Measurements from ENCODE around the gene CACTIN.

Gene CACTIN

DNA sequence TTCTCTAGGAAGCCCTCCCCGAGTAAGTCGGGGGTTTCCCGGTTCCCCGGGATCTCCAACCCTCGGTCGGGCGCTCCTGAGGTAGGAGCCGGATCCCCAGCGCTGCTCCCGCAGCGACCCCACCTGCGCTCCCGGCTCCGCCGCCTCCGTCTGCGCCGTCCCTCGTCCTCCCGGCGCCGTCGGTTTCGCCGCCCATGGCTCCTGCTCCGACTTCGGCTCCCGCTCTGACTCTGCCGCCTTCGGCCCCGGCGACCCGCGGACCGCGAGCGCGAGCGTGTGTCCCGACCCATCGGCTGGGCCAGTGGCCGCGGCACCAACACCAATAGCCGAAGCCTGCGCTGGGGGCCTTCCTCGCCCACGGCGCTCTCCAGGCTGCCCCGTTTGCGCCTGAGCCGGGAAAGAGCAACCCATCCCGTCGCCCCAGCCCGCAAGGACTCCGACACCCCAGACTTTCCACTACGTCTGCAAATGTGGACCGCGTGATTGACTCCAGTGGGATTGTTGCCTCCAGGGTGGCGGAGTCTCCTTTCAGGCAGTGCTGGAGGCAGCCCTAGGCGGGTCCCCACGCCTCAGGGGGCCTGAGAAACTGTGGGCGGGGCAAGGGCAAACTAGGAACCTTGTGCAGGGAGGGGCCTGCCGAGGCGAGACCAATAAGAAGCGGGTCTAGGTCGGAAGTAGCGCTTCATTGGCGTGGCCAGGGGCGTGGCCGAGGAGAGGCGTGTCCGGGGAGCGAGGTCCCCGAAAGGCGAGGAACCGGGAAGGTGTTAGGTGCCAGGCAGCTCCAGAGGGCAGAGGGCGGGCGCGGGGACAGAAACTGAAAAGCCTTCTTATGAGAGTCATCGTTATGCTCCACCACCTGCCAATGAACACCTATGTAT lies at the start of gene CACTIN:
Gene CACTIN, minus strand, starts transcription at position 318 of the 878 bp plus-strand sequence. Its CDS starts 28 bp downstream, at position 290.
- Histone ChIP-seq H3K36me3 (ENCODE audit: insufficient read depth, insufficient read length, low read length) (peaks cover 40% of the 10 kb centered on the region), H3K9ac (ENCODE audit: insufficient read length, low read depth) (peak within 1 kb of the TSS; percentile 93), H3K4me1 (ENCODE audit: insufficient read depth, insufficient read length) (peaks cover 4% of the 10 kb centered on the region), H3K9me3 (ENCODE audit: insufficient read depth, low read length) (no peaks in the 10 kb centered on the region), H3K27me3 (ENCODE audit: insufficient read depth, insufficient read length) (no peaks in the 10 kb centered on the region), H3K4me3 (ENCODE audit: insufficient read length, low read depth) (peak within 1 kb of the TSS; percentile 94)
- peak; percentile 97 for DNase-seq (ENCODE audit: low read depth, low spot score)
- TF ChIP-seq ZNF274 (IDR thresholded peaks at IDR 0.05; ENCODE audit: low read depth, low read length) = no peak

DNA sequence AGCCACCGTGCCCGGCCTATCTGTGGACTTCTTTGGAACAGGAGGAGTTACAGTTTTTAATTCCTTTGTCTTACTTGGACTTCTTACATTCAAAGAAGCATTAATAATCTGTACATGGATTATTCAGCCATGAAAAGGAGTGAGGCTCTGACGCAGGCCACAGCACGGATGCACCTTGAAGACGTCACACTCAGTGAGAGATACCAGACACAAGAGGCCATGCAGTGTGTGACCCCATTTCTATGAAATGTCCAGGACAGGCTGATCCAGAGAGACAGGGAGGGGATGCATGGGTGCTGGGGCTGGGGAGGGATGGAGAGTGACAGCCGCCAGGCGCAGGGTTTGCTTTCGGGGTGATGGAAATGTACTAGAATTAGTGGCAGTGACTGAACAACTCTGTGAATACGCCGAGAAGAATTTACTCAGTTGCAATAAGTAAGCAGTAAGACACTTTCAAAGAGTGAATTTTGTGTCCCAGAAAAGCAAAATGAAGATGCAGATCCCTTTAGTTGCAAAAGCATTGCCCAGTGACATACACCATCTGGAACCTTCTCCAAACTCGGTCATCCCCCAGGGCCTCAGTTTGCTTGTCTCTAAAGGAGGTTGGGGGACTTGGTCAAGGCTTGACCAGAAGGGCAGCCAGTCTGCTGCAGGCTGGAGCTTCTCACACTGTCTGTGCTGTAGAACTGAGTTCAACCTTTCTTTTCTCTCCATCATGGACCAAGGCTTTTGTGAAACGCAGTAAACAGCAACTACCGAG lies 48.4 kb upstream of the CACTIN start:
- Histone ChIP-seq H3K9ac (ENCODE audit: insufficient read length, low read depth) (no peak overlapping the region), H3K4me3 (ENCODE audit: insufficient read length, low read depth) (no peak overlapping the region), H3K36me3 (ENCODE audit: insufficient read depth, insufficient read length, low read length) (peaks cover 31% of the 10 kb centered on the region), H3K9me3 (ENCODE audit: insufficient read depth, low read length) (no peaks in the 10 kb centered on the region), H3K27me3 (ENCODE audit: insufficient read depth, insufficient read length) (no peaks in the 10 kb centered on the region), H3K4me1 (ENCODE audit: insufficient read depth, insufficient read length) (peaks cover 27% of the 10 kb centered on the region)
- TF ChIP-seq YY1 (IDR thresholded peaks at IDR 0.05; ENCODE audit: insufficient read depth, insufficient read length) = no peak
- no peak for TF ChIP-seq SUZ12 (IDR thresholded peaks at IDR 0.05; ENCODE audit: extremely low read depth, insufficient read depth, insufficient read length)
- no peak for TF ChIP-seq ZNF274 (IDR thresholded peaks at IDR 0.05; ENCODE audit: low read depth, low read length)
- no peak for DNase-seq (ENCODE audit: low read depth, low spot score)

DNA sequence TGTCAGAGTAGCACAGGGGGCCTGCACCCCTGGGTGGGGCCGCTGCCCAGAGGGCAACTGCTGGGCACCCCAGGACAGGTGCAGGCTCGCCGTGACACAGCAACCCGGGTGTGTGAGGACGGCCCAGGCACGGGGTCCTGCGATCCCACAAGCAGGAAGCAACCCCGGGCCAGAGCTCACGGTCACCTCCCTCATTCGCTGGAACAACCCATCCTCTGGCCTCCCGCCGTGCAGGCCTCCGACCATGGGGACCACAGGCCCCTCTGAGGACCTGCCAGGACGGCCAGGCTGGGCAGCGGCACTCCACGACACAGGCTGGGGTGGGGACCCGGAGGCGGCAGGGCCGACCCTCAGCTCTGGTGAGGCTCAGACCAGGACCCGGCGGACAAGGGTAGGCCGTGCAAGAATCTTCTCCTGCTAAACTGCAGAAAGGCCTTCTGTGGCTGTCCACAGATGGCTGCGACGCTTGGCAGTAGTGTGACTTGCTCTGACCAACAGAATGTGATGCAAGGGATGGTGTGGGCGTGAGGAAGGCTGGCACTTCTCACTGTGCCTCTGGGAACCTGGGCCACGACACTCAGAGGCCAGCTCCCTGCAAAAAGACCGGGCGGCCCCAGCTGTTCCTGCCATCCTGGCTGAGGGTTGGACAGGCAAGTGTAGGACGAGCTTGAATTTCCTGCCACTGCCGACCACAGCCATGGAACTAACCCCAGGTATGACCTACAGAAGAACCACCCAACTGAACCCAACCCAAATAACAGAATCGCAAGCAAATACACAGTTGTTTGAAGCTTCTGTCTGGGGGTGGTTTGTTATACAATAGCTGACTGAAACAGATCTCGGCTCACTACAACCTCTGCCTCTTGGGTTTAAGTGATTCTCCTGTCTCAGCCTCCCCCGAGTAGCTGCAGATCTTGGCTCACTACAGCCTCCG lies 47.2 kb upstream of the CACTIN start:
- no peak for DNase-seq (ENCODE audit: low read depth, low spot score)
- H3K9ac ChIP-seq (ENCODE audit: insufficient read length, low read depth) = peak overlapping the region; percentile 42
- peaks cover 37% of the 10 kb centered on the region for H3K4me1 ChIP-seq (ENCODE audit: insufficient read depth, insufficient read length)
- H3K9me3 ChIP-seq (ENCODE audit: insufficient read depth, low read length) = no peaks in the 10 kb centered on the region
- no peaks in the 10 kb centered on the region for H3K27me3 ChIP-seq (ENCODE audit: insufficient read depth, insufficient read length)
- H3K36me3 ChIP-seq (ENCODE audit: insufficient read depth, insufficient read length, low read length) = peaks cover 24% of the 10 kb centered on the region
- no peak overlapping the region for H3K4me3 ChIP-seq (ENCODE audit: insufficient read length, low read depth)
- TF ChIP-seq SUZ12 (IDR thresholded peaks at IDR 0.05; ENCODE audit: extremely low read depth, insufficient read depth, insufficient read length) (no peak), ZNF274 (IDR thresholded peaks at IDR 0.05; ENCODE audit: low read depth, low read length) (no peak), YY1 (IDR thresholded peaks at IDR 0.05; ENCODE audit: insufficient read depth, insufficient read length) (no peak)

DNA sequence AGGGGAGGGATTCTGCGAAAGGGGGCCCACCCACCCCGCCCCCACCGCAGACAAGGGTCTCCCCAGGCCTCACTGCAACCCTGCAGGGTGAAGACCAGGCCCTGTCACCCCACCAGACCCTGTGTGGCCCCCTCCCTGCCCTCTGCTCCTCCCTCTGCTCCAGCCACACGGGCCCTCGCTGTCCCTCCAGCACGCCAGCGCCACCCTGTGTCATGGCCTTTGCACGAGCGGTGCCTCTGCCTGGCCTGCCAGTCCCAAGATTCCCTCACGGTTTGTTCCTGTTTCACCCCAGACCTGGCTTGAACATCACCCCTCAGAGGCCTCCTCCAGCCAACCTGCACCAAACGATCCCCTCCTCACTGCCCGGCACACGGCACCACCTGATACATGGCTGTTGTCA lies 46.4 kb upstream of the CACTIN start:
- H3K9ac ChIP-seq (ENCODE audit: insufficient read length, low read depth) = no peak overlapping the region
- no peaks in the 10 kb centered on the region for H3K27me3 ChIP-seq (ENCODE audit: insufficient read depth, insufficient read length)
- peaks cover 26% of the 10 kb centered on the region for H3K36me3 ChIP-seq (ENCODE audit: insufficient read depth, insufficient read length, low read length)
- no peak for DNase-seq (ENCODE audit: low read depth, low spot score)
- TF ChIP-seq ZNF274 (IDR thresholded peaks at IDR 0.05; ENCODE audit: low read depth, low read length) (no peak), SUZ12 (IDR thresholded peaks at IDR 0.05; ENCODE audit: extremely low read depth, insufficient read depth, insufficient read length) (no peak), YY1 (IDR thresholded peaks at IDR 0.05; ENCODE audit: insufficient read depth, insufficient read length) (no peak)
- peaks cover 45% of the 10 kb centered on the region for H3K4me1 ChIP-seq (ENCODE audit: insufficient read depth, insufficient read length)
- H3K9me3 ChIP-seq (ENCODE audit: insufficient read depth, low read length) = no peaks in the 10 kb centered on the region
- no peak overlapping the region for H3K4me3 ChIP-seq (ENCODE audit: insufficient read length, low read depth)

DNA sequence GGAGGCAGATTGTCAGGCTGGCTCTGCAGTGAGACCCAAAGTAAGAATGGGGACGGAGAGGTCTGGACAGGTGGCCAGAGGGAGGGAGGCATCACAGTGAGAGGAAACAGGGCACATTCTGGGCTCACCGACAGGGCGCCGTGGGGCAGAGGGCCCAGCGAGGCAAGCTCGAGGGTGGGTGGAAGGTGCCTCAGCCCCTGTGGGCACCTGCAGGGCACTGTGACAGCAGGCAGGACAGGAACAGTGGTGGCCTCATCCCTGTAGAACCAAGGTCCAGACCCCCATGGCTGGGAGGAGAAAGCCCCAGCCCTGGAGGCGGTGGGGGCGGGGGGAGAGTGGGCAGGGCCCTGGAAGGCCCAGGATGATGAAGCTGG lies 46.0 kb upstream of the CACTIN start:
- H3K36me3 ChIP-seq (ENCODE audit: insufficient read depth, insufficient read length, low read length) = peaks cover 26% of the 10 kb centered on the region
- H3K27me3 ChIP-seq (ENCODE audit: insufficient read depth, insufficient read length) = no peaks in the 10 kb centered on the region
- TF ChIP-seq SUZ12 (IDR thresholded peaks at IDR 0.05; ENCODE audit: extremely low read depth, insufficient read depth, insufficient read length) = no peak
- TF ChIP-seq YY1 (IDR thresholded peaks at IDR 0.05; ENCODE audit: insufficient read depth, insufficient read length) = no peak
- no peak for TF ChIP-seq ZNF274 (IDR thresholded peaks at IDR 0.05; ENCODE audit: low read depth, low read length)
- no peak for DNase-seq (ENCODE audit: low read depth, low spot score)
- peaks cover 48% of the 10 kb centered on the region for H3K4me1 ChIP-seq (ENCODE audit: insufficient read depth, insufficient read length)
- H3K4me3 ChIP-seq (ENCODE audit: insufficient read length, low read depth) = no peak overlapping the region
- peak overlapping the region; percentile 64 for H3K9ac ChIP-seq (ENCODE audit: insufficient read length, low read depth)
- H3K9me3 ChIP-seq (ENCODE audit: insufficient read depth, low read length) = no peaks in the 10 kb centered on the region

DNA sequence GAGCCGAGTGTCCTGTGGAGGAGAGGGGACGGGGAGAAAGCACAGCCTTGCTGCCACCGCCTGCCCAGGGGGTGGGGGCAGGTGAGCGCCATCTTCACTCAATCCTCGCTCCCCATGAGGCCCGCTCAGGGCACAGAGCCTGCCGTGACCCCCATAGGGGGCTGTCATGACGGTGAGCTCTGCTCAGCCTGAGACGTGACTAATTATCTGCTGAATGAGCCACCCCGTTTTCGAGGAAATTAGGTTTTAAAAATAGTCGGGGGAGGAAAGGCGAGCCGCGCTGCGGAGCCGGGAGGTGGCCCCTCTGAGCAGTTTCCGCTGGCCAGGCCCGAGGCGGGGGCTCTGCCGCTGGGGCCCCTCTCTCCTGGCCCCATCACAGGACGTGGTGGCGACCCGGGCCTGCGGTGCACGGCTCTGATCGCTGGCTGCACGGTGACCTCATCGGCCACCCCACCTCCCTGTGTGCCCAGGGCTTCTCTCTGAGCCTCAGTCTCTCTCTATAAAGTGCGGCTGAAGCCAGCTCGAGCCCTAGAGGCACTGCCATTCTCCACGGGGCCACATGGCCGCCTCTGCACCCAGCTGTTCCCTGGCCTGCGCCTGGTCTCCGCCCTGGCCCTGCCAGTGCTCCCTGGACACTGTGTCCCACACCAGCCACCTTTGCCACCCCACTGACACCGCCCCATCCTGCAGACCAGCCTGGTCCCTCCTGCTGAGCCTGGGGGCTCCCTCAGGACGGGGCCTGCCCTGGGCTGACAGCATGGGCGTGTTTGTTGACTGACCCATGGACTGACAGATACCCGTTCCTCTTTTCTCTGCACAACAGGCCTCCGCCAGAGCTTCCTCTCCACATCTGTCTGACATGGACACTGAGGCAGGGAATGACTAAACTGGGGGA lies 45.3 kb upstream of the CACTIN start:
- no peak for DNase-seq (ENCODE audit: low read depth, low spot score)
- peak overlapping the region; percentile 64 for H3K9ac ChIP-seq (ENCODE audit: insufficient read length, low read depth)
- H3K36me3 ChIP-seq (ENCODE audit: insufficient read depth, insufficient read length, low read length) = peaks cover 29% of the 10 kb centered on the region
- H3K27me3 ChIP-seq (ENCODE audit: insufficient read depth, insufficient read length) = no peaks in the 10 kb centered on the region
- H3K4me1 ChIP-seq (ENCODE audit: insufficient read depth, insufficient read length) = peaks cover 48% of the 10 kb centered on the region
- no peak for TF ChIP-seq YY1 (IDR thresholded peaks at IDR 0.05; ENCODE audit: insufficient read depth, insufficient read length)
- no peak for TF ChIP-seq ZNF274 (IDR thresholded peaks at IDR 0.05; ENCODE audit: low read depth, low read length)
- no peak for TF ChIP-seq SUZ12 (IDR thresholded peaks at IDR 0.05; ENCODE audit: extremely low read depth, insufficient read depth, insufficient read length)
- H3K4me3 ChIP-seq (ENCODE audit: insufficient read length, low read depth) = no peak overlapping the region
- no peaks in the 10 kb centered on the region for H3K9me3 ChIP-seq (ENCODE audit: insufficient read depth, low read length)
